ENCODE results near the gene SEMA3E.

GRCh38 chr7:83528925-83529423, 120.0 kb downstream of the SEMA3E start:
- TF ChIP-seq, protein P1, sequence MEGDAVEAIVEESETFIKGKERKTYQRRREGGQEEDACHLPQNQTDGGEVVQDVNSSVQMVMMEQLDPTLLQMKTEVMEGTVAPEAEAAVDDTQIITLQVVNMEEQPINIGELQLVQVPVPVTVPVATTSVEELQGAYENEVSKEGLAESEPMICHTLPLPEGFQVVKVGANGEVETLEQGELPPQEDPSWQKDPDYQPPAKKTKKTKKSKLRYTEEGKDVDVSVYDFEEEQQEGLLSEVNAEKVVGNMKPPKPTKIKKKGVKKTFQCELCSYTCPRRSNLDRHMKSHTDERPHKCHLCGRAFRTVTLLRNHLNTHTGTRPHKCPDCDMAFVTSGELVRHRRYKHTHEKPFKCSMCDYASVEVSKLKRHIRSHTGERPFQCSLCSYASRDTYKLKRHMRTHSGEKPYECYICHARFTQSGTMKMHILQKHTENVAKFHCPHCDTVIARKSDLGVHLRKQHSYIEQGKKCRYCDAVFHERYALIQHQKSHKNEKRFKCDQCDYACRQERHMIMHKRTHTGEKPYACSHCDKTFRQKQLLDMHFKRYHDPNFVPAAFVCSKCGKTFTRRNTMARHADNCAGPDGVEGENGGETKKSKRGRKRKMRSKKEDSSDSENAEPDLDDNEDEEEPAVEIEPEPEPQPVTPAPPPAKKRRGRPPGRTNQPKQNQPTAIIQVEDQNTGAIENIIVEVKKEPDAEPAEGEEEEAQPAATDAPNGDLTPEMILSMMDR (IDR thresholded peaks at IDR 0.05; ENCODE audit: insufficient read depth, low read length), result no peak
- no peak for TF ChIP-seq GABPA (IDR thresholded peaks at IDR 0.05; ENCODE audit: low read depth)
- TF ChIP-seq SPI1 (IDR thresholded peaks at IDR 0.05; ENCODE audit: borderline replicate concordance, low read depth), result no peak
- TF ChIP-seq POLR2AphosphoS5 (IDR thresholded peaks at IDR 0.05; ENCODE audit: low read depth), result no peak
